Kidney epithelial cell (primary cell): ENCODE data around the gene ZFAND3. TPM values are rescaled to one million over a fixed set of nuclear protein-coding genes. Genes with fewer than 3 reads are reported as not detected.

ENCODE experiments used
- DNase-seq: peaks from one replicate; pipeline ENCODE4 v3.0.0-alpha.2; 2010; ENCODE audit warnings: low read depth
- H3K27me3 ChIP-seq: 2 replicates; pipeline ENCODE4 v1.6.0; 2011; ENCODE audit warnings: low read length; ENCODE audit not compliant: control insufficient read depth, insufficient read depth
- H3K36me3 ChIP-seq: 2 replicates; pipeline ENCODE4 v1.5.1; 2011; ENCODE audit warnings: low read length; ENCODE audit not compliant: control insufficient read depth, insufficient read depth
- H3K4me3 ChIP-seq: 2 replicates; pipeline ENCODE4 v1.5.1; 2011; ENCODE audit warnings: low read depth, mild to moderate bottlenecking, control low read depth, low read length
- total RNA-seq: library from RNA; depleted of rRNA; stranded (reverse); fragments of >200 nt; gene quantifications from 2 replicates; pipeline ENCODE4 v1.2.3, GENCODE V29; 2015
- TF ChIP-seq, protein P1 (sequence below): IDR thresholded peaks from 2 replicates; pipeline ENCODE4 v1.5.1; 2011; ENCODE audit warnings: mild to moderate bottlenecking, moderate library complexity, low read length, control low read depth, inconsistent platforms; ENCODE audit not compliant: insufficient read depth, poor library complexity, severe bottlenecking

ZFAND3 gene
- total RNA-seq, 1 donor from 2014 or later = 49.4 TPM

- TF ChIP-seq, protein P1, sequence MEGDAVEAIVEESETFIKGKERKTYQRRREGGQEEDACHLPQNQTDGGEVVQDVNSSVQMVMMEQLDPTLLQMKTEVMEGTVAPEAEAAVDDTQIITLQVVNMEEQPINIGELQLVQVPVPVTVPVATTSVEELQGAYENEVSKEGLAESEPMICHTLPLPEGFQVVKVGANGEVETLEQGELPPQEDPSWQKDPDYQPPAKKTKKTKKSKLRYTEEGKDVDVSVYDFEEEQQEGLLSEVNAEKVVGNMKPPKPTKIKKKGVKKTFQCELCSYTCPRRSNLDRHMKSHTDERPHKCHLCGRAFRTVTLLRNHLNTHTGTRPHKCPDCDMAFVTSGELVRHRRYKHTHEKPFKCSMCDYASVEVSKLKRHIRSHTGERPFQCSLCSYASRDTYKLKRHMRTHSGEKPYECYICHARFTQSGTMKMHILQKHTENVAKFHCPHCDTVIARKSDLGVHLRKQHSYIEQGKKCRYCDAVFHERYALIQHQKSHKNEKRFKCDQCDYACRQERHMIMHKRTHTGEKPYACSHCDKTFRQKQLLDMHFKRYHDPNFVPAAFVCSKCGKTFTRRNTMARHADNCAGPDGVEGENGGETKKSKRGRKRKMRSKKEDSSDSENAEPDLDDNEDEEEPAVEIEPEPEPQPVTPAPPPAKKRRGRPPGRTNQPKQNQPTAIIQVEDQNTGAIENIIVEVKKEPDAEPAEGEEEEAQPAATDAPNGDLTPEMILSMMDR = no peak
- H3K4me3 ChIP-seq = no peak overlapping the region
- H3K36me3 ChIP-seq = no peaks in the 10 kb centered on the region
- H3K27me3 ChIP-seq = no peaks in the 10 kb centered on the region
- peak; percentile 18 for DNase-seq
Measured at GRCh38 chr6:38095054-38095453, 275.5 kb downstream of the ZFAND3 start.

GRCh38 chr6:38099221-38099620 lies 279.7 kb downstream of the ZFAND3 start:
- H3K36me3 ChIP-seq = no peaks in the 10 kb centered on the region
- TF ChIP-seq, protein P1 = no peak
- no peaks in the 10 kb centered on the region for H3K27me3 ChIP-seq
- no peak for DNase-seq
- H3K4me3 ChIP-seq = no peak overlapping the region

DNA sequence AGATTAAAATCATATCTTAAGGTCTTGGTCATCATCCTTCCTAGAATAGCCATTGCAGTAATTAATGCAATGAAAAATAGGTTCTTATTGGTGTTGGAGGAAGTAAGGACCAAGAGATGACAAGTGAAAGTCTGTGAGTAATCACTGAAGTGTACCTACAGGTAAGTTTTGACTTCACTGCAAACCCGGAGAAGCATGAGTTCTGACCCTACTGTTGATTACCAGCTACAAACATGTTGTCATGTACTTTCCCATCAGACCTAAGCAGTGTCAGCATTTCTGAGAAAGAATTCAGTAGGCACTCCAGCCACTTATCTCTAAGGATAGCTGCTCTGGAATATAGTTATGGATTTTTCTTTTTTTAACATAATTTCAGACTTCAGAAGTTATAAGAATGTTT lies 280.9 kb downstream of the ZFAND3 start:
- Histone ChIP-seq H3K27me3 (no peaks in the 10 kb centered on the region), H3K36me3 (no peaks in the 10 kb centered on the region), H3K4me3 (no peak overlapping the region)
- no peak for DNase-seq
- TF ChIP-seq, protein P1 = no peak

DNA sequence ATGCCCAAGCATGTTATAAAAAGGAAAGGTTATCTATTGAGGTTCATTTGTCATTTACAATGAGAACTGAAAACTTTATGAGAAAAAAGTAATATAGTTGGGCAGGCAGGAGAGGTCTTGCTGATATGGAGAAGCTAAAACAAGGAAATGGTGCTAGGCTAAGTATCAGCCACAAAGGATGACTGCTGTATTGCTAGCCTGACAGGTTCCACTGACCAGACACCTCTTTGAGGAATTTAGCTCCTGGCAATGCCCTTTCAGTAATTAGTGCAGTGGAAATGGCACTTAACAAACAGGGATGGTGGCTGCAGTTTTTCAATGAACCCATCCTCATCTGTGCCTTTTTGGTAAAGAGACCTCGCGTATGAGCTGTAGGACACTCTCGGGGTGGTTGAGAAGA lies 284.4 kb downstream of the ZFAND3 start:
- DNase-seq = no peak
- Histone ChIP-seq H3K4me3 (no peak overlapping the region), H3K27me3 (no peaks in the 10 kb centered on the region), H3K36me3 (no peaks in the 10 kb centered on the region)
- TF ChIP-seq, protein P1 = no peak

- no peak overlapping the region for H3K4me3 ChIP-seq
- no peak for DNase-seq
- no peaks in the 10 kb centered on the region for H3K27me3 ChIP-seq
- TF ChIP-seq, protein P1 = no peak
- no peaks in the 10 kb centered on the region for H3K36me3 ChIP-seq
Measured at GRCh38 chr6:38105066-38105465, 285.5 kb downstream of the ZFAND3 start.

DNA sequence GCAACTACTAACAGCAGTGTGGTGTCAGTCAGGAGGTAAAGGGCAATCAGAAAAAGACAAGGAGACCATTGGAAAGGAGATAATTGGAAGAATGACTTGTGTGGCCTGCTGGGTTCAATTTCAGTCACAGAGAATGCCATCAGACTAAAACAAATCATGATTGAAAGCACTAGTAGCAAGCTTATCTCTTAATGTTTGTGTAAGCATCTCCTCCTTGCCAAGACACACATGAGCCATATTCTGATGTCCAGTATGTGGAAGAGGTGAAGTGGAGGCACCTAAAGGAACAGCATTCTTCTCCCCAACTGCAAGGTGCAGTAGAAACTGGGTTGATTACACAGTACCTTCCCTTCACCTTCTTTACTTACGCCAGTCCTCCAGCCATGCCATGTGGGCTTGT lies 287.5 kb downstream of the ZFAND3 start:
- no peak for DNase-seq
- H3K4me3 ChIP-seq = no peak overlapping the region
- no peaks in the 10 kb centered on the region for H3K27me3 ChIP-seq
- TF ChIP-seq, protein P1 = no peak
- no peaks in the 10 kb centered on the region for H3K36me3 ChIP-seq
